Activated CD8-positive, alpha-beta memory T cell treated with anti-CD3 and anti-CD28 coated beads, Interleukin-2, amount 50 U/mL, for 24 hours (primary cell): ENCODE results near the gene CACNA1B.
"Not testable (repeated sequence)": the region's sequence is repeated elsewhere in the genome, so short reads cannot be mapped to it uniquely, and the experiment has no call there.

Source experiments
- DNase-seq: peaks from one replicate; pipeline ENCODE4 v3.0.0-alpha.2; 2020; ENCODE audit errors: extremely low read depth

The CACNA1B gene

GRCh38 chr9:137877506-137878122 is at the start of gene CACNA1B:
Gene CACNA1B (plus strand): TSS chr9:137877782. CDS start chr9:137877934, 152 bp downstream.
- not testable (repeated sequence) for DNase-seq

- DNase-seq, result no peak
These were observed 49.6 kb upstream of the CACNA1B start for GRCh38 chr9:137827908-137828526.

GRCh38 chr9:137828527-137829259 is 48.9 kb upstream of the CACNA1B start:
- no peak for DNase-seq

GRCh38 chr9:137829260-137829996 is 48.2 kb upstream of the CACNA1B start:
- DNase-seq, result no peak

- DNase-seq, result no peak
These were observed 45.3 kb upstream of the CACNA1B start for GRCh38 chr9:137832191-137832700.

DNA sequence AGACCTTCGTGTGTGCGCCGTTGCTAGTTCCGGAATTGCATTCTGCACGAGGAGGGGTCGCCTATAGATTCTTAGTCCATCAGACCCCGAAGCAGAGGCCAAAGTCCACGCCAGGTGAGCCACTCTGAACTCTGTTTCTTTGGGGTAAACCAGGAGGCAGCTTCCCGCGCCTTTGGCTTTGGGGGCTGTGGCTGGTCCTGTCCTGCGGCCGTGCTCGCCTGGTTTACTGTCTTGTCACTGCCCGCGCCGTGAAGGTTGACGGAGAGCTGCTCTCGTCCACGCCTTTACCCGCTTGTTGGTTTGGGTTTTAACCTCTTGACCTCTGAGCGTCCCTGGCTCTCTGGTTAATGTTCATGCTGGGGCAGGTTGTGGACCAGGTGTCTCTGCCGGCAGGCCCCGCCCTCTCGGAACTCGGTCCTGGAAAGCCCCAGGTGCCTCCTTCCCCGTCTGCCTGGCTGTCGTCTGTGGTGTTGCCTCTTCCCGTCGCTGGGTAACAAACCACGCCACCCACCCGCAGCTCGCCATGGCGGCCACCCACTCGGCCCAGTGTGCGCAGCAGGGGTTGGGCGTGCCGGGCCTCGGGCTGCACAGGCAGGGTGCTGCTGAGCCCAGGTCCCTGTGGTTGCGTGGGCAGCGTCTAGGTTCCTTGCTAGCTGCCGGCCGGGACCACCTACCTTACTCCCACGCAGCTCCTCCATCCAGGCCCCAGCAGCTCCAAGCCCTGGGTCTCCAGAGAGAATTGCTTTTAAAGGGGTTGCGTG is 44.6 kb upstream of the CACNA1B start:
- no peak for DNase-seq

GRCh38 chr9:137833721-137834613 is 43.6 kb upstream of the CACNA1B start:
- no peak for DNase-seq

DNA sequence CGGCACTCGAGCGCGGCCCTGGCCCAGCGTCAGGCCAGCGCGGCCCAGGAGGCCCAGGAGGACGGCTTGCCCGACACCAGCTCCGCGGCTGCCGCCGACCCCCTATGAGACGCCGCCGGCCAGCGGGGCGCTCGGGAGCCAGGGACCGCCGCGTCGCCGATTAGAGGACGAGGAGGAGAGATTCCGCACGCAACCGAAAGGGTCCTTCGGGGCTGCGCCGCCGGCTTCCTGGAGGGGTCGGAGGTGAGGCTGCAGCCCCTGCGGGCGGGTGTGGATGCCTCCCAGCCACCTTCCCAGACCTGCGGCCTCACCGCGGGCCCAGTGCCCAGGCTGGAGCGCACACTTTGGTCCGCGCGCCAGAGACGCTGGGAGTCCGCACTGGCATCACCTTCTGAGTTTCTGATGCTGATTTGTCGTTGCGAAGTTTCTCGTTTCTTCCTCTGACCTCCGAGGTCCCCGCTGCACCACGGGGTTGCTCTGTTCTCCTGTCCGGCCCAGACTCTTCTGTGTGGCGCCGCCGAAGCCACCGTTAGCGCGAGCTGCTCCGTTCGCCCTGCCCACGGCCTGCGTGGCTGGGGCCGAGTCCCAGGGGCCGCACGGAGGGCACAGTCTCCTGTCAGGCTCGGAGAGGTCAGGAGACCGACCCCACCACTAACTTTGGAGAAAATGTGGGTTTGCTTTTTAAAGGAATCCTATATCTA is 42.6 kb upstream of the CACNA1B start:
- DNase-seq, result no peak

DNA sequence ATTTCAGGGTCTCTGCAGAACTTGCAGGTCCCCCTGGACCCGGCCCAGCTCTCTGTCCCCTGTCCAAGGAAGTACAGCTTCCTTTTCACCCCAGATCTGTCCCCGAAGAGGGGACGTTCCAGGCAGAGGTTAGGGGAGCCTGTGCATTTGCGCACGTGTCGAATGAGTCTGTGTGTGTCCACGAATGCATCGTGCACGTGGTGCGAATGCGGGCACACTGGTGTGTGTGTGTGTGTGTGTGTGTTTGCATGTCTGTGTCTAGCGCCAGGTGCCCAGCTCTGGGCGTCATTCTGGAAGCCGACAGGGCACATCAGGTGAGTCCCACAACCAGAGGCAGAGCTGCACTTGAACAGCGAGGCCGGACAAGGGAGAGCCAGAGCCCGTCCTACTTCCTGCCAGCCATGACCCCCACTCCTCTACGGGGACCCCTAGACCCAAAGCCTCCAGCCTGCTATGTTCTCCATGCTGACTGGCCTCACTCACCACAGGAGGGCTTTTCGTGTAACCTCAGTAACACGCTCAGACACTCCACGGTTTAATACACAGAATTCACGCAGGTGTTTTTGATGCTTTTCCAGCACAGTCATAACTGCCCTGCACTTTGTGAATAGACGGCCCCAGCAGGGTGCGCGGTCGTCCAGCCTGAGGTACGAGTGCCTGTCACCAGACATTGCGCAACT is 41.3 kb upstream of the CACNA1B start:
- DNase-seq, result no peak

DNA sequence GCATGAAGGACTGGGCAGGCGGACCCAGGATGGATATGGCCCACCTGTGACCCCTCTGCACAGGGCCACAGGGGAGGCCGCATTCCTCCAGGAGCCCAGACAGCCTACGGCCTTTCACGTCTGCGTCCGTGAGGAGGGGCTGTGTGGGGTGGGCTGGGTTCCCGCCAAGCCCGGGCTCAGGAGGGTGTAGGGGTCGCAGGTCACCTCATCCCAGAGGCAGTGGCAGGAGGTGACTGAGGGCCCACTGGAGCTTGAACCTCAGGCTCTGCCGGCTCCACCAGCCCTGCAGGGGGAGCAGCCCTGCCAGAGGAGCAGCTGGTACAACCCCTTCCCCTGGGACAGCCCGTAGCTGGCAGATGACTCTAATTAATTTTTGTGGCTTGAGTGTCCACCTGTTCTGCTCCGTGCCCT is 40.7 kb upstream of the CACNA1B start:
- DNase-seq, result no peak

DNA sequence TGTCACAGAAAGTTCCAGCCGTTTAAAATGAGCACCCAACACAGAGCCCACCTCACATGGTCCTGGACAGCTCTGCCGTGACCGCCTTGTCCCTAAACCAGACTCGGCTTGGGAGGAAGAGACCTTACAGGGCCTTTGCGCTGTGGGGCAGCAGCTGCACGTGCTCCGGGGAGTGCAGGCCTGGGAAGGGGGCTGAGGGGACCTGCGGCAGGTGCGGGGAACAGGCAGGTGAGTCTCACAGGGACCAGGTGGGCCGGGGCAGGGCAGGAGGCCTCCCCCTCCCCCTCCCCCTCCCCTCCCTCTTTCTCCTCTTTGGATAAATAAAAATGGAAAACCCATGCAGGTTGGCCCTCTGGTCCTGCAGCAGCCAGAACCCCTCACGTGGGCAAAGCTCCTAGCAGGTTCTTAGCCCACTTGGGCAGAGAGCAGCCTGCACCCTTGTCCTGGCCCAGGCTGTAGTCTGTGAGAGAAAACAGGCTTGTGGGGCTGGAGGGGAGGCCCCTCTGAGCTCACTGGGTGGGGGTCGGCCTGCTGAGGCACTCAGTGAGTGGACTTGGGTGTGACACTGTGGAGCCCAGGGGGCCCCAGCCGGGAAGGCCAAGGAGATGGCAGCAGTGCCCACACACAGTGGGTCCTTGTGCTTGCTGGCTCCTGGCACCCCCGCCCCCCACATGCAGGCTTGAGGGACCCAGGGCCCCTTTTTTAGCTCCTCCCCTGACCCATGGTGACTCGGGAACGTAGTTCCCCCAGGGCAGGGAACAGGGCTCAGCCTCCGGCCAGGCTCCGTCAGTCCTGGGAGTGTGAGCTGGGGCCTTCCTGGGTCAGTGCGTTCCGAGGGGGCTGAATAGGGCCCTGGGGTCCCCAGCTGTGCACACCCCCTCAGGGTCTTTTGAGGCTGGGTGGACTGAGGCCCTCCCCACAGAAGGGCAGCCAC is 40.0 kb upstream of the CACNA1B start:
- no peak for DNase-seq

DNA sequence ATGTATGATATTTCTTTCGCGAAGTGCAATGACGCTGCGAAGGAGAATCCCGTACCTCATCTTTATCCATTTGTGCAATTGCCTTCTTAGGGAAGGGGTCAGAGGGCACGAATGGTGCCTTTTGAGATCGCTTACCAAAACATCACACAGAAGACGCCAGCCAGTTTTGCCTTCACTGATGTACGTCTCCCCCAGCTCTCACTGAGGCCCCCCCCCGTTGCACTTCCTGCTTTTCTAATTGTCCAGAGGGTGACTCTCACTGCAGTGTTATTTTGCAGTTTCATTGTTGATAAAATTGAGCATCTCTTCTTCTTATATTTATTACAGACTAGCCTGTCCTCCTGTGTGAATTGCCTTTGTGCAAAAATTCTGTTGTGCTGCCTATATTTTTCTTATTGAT is 39.0 kb upstream of the CACNA1B start:
- DNase-seq, result no peak

GRCh38 chr9:137843355-137843754 is 34.2 kb upstream of the CACNA1B start:
- no peak for DNase-seq

GRCh38 chr9:137851516-137852267 is 25.9 kb upstream of the CACNA1B start:
- no peak for DNase-seq

DNA sequence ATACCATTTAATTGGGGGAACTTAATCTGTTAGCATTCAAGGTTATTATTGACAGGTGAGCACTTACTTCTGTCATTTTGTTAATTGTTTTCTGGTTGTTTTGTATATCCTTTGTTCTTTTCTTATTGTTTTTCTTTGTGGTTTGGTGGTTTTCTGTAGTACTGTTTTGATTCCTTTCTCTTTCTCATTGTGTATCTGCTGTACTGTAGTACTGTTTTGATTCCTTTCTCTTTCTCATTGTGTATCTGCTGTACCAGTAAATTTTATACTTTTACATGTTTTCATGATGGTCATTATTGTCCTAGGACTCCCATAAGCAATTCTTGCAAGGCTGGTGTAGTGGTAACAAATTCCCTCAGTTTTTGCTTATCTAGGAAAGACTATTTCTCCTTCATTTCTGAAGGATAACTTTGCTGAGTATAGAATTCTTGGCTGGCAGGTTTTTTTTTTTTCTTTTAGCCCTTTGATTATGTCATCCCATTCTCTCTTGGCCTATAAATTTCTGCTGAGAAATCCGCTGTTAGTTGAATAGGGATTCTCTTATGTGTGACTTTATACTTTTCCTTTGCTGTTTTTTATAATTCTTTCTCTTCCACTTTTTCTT is 24.1 kb upstream of the CACNA1B start:
- no peak for DNase-seq

GRCh38 chr9:137860361-137860760 is 17.2 kb upstream of the CACNA1B start:
- no peak for DNase-seq

DNA sequence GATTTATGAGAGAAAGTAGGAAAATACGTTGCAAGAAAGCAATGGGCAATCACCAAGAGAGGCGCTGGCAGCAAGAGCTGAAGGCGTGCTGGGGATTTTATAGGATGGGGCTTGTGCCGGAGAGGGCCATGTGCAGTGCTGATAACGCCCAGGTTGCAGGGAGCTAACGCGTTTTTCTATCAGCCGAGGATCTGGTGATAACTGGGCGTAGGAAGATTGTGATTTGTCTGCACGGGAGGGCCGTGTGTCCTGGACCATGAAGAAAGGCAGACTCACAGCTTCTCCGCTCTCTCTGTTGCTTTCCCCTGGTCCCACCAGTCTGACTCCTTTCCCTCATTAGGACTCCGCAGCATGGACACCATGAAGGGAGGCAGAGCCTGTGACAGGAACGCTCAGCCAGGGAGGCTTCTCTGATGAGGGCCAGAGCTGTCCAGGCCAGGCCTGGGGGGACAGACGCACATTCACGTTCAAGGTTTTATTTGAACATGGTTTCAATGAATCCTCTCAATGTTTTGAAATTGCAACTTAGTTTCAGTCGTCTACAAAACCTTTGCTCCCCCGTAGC is 11.9 kb upstream of the CACNA1B start:
- no peak for DNase-seq
